GM20000 (cell line): ENCODE measurements around the gene MBNL3.

Experiments
- DNase-seq: peaks from one replicate; pipeline ENCODE4 v3.0.0; 2012; ENCODE audit warnings: low spot score
- CTCF ChIP-seq: IDR thresholded peaks from 2 replicates; pipeline ENCODE4 v1.5.1; 2012; ENCODE audit warnings: mild to moderate bottlenecking, control low read depth; ENCODE audit errors: extremely low read depth, missing control alignments

The MBNL3 gene

DNA sequence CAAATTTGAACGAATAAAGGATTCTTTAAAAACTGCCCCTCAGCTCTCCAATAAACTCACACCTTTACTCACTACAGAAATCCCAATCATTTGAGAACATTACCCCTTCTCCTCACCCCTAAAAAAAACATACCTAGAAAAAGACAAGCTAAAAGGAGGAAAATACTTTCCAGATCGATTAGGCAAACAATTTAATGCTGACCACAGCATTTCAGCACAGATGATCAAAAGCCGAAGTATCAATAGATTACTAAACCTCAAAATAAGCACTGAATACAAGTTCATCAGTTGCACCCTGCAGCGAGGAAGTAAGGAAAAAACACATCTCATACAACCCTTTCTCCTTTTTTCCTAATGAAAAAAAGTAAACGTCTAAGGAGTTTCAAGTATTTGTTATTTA, 65.5 kb downstream of the MBNL3 start:
- no peak for DNase-seq
- no peak for TF ChIP-seq CTCF

GRCh38 chrX:132415012-132415411, 73.8 kb downstream of the MBNL3 start:
- DNase-seq, result no peak
- TF ChIP-seq CTCF, result no peak

DNA sequence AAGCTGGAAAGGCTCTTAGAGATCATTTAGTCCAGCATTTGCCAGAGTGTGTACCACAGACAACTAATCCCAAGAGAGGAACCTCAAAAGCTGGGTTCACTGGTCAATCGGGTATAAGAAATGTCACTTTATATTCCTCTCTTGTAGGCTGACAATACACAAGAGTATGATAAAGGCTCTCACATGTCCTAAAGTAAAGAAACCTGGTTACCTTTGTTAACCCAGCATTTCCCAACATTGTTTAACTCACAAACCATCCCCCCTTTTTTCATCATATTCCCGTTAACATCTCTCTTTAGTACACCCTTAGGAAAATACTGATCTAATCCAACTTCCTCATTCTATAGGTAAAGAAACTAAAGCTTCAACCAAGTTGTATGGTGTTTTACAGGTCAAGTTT, 74.4 kb downstream of the MBNL3 start:
- no peak for DNase-seq
- TF ChIP-seq CTCF, result no peak

DNA sequence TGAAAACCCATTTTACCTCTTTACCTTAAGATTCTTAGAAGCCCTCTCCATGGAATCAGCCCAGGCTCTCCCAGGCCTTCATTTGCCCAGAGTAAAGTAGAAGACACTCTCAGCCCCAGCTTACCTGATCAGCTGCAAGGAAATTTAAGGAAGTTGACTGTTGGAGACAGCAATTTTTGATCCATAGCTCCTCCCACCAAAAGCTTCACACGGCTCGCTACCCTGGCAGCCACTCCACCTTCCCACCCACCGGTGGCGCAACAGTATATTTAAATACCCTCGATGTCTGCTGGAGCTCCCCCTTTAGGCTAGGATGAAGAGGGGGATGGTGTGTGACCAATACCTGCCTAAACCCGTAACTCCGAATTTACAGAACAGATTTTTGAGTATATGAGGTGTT, 75.4 kb downstream of the MBNL3 start:
- DNase-seq, result no peak
- TF ChIP-seq CTCF, result no peak

DNA sequence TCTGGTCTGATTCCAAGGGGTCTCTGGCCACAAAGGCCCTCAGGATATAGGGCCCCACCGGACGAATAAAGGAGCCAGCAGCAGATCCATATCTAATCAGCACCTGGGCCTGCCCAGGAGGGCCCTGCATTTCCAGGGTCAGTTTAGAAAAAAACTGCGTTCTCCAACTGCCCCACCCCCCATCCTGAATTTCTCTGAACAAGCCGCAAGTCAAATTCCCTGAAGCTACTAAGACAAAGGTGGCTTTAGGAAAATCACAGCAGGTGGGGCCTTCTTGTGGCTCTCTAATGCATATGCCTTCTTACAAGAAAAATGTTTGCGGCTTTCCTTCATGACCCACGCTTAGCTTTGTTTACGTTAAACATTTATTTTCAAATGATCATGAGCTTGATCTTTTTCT, 76.6 kb downstream of the MBNL3 start:
- DNase-seq, result no peak

DNA sequence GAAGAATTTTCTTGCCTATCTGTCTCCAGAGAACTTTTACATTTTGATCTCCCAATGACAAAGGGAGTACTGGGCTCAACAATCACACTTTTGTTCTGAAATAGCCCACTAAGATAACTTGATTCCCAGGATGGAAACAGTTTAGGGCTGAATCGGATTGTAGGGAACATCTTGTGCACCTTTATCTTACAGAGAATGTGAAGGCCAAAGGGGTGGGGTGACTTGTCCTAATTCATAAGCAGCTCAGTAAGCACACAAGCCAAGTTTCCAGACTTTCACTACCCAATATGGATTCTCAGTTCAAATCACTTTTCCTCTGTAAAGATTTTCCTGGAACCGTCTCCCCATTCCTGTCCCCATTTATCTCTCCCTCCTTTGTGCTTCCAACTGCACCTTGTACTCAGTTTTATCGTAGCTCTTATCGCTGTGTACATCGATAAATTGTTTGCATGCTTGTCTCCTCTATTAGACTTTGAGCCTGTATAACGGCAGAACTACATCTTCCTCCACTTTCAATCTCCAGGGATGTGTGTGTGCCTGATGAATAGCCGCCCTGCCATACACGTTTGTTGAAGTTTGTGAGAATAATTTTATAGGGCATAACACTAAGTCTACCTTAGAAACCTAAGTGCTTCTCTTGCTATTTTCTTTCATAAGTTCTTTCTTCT, 77.4 kb downstream of the MBNL3 start:
- no peak for TF ChIP-seq CTCF
- no peak for DNase-seq

More for the DNA sequence above, 76.6 kb downstream of the MBNL3 start:
- no peak for TF ChIP-seq CTCF

- no peak for TF ChIP-seq CTCF
- DNase-seq, result no peak
These were observed 78.9 kb downstream of the MBNL3 start for GRCh38 chrX:132409780-132410556.
